NCI-H146 treated with DMSO at 0.1 percent for 48 hours (cell line): ENCODE measurements around the gene COBLL1.
A peak's percentile ranks its signal among the peaks of the same experiment; 100 is the strongest.

Source experiments
- DNase-seq: peaks from one replicate; lab custom pipeline; 2025; ENCODE audit not compliant: unreplicated experiment; lab: John Stamatoyannopoulos, UW

The COBLL1 gene

GRCh38 chr2:164691346-164691887, 150.2 kb downstream of the COBLL1 start:
- DNase-seq, result no peak

GRCh38 chr2:164690361-164690760, 151.3 kb downstream of the COBLL1 start:
- no peak for DNase-seq

DNA sequence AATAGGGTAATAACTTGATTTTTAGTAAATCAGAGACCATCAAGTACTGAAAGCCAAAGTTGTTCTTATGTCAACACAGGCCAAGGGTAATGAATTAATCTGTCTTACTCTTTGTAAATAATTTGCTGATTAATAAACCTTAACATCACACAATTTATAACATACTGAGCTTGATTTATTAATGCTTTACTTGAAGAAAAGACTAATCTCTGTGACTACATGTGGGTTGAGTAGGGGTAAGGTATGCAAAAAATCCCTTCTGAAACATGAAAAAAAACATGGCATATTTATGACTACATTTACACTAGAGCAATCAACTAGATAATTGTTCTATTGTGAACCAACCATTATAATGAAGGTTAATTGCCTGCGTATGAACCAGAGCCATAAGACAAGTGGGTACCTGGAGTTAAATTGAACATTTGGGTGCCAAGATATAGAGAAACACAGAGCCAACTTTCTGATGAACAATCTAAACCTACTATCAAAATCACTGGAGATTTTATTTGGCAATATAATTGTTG, 152.7 kb downstream of the COBLL1 start:
- DNase-seq, result peak; percentile 17

DNA sequence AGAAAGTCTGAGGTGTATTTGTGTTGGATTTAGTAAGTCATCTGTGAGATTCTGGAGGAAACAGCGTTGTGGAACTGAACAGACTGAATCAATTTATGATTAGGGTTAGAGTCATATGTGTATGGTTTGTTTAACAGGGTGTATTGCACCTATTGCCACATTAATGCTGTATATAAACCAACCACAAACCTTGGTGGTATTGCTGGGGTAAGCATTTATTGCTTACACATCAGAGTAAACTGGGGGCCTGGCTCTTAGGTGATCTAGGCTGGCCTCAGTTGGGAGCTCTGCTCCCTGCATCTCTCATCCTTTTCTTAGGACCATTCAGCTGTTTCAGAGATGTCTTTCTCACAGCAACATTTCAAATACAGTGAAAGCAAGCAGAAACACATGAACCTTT, 160.6 kb downstream of the COBLL1 start:
- no peak for DNase-seq

DNA sequence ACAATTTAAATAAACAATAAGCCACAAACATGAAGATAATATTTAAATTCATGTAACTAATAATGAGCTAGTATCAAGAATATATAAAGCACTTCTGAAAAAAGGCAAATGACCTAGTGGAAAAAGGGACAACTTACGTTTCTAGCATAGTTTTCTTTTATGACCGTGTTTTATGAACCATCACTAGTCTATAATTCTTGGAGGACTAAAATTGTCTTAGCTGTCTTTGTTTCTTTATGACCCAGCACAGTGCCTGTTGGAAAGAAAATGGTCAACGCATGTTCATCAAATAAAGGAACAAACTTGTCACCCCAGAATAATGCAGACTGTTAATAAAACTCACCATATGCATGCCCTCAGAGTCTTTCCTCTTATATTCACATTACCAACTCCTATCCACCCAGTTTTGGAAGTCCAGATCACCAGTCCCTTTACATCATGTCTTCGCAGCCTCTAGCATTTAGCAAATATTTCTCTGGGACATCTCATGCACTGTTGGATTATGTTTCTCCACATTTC, 162.9 kb downstream of the COBLL1 start:
- DNase-seq, result no peak

DNA sequence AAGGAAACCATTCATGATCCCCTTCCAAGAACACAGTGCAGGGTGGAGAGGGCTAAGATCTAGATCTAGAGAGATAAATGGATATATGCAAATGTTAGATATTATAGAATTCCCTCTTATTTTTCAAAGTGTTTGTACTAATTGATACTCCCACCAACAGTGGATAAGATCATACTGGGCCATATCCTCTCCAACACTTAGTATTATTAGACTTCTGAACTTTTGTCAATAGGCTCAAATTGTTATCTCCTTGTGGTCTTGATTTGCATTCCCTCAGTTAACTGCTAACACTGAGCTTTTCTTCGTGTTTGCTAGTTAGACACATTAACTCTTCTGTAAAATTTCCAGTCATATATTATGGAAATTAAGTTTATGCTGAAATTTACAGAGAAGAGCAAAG, 163.9 kb downstream of the COBLL1 start:
- DNase-seq, result no peak

DNA sequence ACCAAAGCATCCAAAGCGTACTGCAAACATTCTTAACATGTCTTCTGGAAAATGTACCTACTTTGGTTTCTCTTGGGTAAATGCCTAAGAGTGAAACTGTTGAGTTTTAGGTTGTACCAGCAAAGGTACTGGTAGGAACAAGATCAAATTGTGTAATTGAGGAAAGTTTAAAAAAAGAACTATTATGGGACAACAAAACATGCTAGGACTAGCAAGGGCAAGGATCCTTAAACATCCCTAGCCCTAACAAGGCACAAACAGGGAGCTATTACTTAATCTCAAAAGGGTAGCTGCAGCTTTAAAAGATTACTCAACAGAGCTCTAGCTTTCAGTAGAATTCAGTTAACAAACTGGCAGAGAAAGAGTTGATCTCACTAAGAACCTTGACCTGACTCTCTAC, 164.4 kb downstream of the COBLL1 start:
- DNase-seq, result no peak

DNA sequence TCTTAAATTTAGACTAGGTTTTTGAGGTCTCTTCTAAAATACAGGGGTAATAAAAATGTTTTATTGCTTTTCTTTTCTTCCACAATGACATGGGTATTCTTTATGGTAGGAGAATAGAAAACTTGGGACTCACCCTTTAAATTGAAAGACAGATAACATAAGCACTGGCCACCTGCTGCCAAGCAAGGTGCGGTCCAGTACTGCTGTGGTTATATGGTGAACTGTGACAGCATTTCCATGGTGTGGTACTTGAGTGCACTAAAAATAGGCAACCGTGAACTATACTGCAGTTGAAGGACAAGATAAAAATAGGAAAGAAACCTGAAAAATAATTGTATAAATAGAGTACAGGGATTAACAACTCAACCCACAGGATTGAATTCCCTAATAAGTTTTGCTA, 165.9 kb downstream of the COBLL1 start:
- no peak for DNase-seq

- DNase-seq, result no peak
Observed at GRCh38 chr2:164675027-164675426, 166.6 kb downstream of the COBLL1 start.

GRCh38 chr2:164671664-164672396, 169.8 kb downstream of the COBLL1 start:
- no peak for DNase-seq

DNA sequence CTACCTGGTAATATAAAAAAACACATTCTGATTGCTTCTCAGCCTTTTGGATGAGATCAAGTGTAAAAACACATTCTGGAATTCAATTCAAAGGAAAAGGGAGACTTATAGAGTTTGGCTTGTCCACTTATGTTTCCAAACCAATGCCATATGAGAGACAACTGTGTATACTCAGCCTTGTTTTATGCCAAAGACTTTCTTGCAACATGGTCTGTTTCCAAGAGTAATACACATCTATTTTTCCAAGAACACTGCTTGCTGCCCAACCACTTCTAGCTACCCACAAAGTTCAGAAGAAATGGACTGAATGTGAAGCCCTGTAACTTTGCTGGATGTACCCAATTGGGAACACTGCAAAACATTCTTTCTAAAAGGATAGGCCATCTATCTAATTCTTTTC, 172.3 kb downstream of the COBLL1 start:
- no peak for DNase-seq

DNA sequence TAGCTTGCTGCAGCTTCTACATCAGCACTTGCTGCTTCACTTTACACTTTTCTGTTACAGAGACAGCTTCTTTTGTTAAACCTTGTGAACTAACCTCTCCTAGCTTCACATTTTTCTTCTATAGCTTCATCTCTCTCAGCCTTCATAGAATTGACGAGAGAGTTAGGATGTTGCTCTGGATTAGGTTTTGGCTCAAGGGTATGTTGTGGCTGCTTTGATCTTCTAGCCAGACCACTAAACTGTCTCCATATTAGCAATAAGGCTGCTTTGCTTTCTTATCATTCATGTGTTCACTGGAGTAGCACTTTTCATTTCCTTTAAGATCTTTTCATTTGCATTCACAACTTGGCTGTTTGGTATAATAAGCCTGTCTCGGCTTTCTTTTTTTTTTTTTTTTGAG, 174.1 kb downstream of the COBLL1 start:
- no peak for DNase-seq

- DNase-seq, result no peak
Observed at GRCh38 chr2:164664070-164664469, 177.6 kb downstream of the COBLL1 start.

DNA sequence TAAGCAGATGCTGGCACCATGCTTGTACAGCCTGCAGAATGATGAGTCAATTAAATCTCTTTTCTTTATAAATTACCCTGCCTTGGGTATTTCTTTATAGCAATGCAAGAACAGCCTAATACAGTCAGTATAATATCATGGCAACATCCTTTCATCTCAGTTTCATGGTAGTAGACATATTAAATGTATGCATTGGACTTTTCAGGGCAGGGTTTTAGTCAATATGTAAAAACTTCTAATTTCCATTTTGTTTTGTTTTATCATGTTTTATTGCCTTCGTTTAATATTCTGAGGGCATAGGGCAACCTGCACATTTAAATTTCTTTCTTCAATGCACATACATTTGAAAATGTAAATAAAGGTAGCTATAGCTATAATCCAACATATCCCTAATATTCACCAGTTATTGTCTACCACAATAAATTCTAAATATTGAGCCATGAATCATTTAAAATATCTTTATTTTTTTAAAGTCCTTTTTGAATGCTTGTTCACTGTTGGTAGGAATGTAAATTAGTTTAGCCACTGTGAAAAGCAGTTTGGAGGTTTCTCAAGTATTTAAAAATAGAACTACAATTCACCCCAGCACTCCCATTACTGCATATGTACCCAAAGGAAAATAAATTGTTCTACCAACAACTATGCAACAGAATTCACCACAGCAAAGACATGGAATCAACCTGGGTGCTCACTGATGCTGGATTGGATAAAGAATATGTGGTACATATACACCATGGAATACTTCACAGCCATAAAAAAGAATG, 178.6 kb downstream of the COBLL1 start:
- no peak for DNase-seq

DNA sequence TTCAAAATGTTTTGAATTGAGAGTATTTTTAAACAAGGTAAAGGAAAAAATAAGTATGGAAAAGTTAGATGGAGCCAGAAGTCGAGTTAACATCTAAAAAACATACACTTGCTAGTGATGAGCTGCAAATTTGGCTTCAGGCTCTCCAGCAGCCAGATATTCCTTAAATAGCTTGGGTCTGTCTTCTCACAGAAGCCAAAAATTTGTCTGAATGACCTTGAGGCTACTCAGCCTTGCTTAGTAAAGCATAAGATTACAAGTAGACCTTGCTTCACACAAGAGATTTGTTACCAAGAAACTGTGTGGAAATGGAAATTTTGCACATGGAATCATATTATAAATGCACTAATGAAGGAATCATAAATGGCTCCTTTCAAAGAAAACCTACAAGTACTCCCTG, 179.6 kb downstream of the COBLL1 start:
- no peak for DNase-seq

DNA sequence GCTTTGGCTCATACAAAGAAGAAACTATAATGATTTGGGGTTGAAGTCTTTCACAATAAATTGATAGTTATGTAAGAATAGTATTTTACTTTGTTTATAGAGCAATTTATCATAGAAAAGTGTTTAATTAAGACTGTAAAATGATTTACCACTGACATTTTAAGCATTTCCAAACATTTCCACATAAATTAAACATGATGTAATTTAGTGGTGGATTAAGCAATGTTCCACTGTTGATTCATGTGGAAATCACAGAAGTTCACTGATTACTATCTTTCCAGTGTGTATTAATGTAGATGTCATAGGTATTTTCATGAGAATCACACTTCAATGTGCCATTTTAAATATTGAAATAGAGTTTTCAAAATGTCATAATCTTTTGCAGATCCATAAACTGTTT, 180.3 kb downstream of the COBLL1 start:
- no peak for DNase-seq

GRCh38 chr2:164657129-164657528, 184.5 kb downstream of the COBLL1 start:
- DNase-seq, result no peak

DNA sequence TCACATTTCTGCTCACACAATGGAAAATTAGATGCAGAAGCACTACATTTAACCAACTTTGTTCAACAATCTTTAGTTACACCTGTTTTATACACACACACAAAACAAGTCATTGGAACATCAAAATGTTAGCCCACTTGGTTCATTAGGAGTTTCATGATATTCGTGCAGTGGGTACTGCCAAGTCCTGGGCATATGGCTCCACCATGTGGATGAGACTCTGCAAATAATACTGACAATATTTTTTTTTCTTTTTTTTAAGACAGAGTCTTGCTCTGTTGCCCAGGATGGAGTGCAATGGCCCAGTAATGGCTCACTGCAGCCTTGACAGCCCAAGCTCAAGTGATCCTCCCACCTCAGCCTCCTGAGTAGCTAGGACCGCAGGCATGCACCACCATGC, 185.9 kb downstream of the COBLL1 start:
- DNase-seq, result no peak

- DNase-seq, result no peak
Observed at GRCh38 chr2:164655336-164655735, 186.3 kb downstream of the COBLL1 start.

DNA sequence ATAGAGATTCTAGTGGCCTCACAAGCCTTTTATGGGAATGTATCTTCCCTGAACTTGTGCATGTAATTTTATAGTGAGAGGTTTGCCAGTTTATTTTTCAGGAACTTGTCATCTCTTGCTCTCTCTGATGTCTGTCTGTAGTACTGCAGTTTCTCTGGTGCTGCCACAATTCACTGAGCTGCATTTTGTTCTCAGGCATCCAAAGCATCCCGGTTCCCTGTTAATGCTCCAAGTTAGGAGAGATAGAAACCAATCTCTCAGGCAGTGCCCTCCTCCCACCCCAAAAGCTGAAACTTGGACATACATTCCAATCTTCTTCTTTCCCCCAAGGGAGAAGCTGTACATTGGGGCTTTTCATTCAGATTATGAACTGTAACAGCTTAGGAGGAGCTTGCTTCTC, 190.3 kb downstream of the COBLL1 start:
- DNase-seq, result no peak

- no peak for DNase-seq
Observed at GRCh38 chr2:164644036-164644700, 197.5 kb downstream of the COBLL1 start.
